ENCODE results near the gene PIGH. TPM values are rescaled to one million over a fixed set of nuclear protein-coding genes. Genes with fewer than 3 reads are reported as not detected.
"Not testable (repeated sequence)": the region's sequence is repeated elsewhere in the genome, so short reads cannot be mapped to it uniquely, and the experiment has no call there.

Gene PIGH
- 14.3 TPM for polyA plus RNA-seq (2013, experiment 1 of 2; ENCODE audit: insufficient read length)
- 9.3 TPM for polyA plus RNA-seq (2013, experiment 2 of 2; ENCODE audit: insufficient read length)

- peak; percentile 88 for DNase-seq
Observed at GRCh38 chr14:67599698-67600561, at the start of gene PIGH. Gene PIGH (minus strand): TSS chr14:67600268. CDS start chr14:67600203, 65 bp downstream.

GRCh38 chr14:67646131-67646530, 46.1 kb upstream of the PIGH start:
- DNase-seq: no peak

- DNase-seq: no peak
Observed at GRCh38 chr14:67645414-67645813, 45.3 kb upstream of the PIGH start.

GRCh38 chr14:67644428-67644827, 44.4 kb upstream of the PIGH start:
- DNase-seq: no peak

GRCh38 chr14:67643713-67644112, 43.6 kb upstream of the PIGH start:
- DNase-seq: no peak

GRCh38 chr14:67641902-67642749, 42.1 kb upstream of the PIGH start:
- no peak for DNase-seq

- DNase-seq: no peak
Observed at GRCh38 chr14:67641480-67641879, 41.4 kb upstream of the PIGH start.

GRCh38 chr14:67638642-67639041, 38.6 kb upstream of the PIGH start:
- no peak for DNase-seq

GRCh38 chr14:67636361-67636919, 36.4 kb upstream of the PIGH start:
- peak; percentile 85 for DNase-seq

- no peak for DNase-seq
Observed at GRCh38 chr14:67633451-67634147, 33.5 kb upstream of the PIGH start.

GRCh38 chr14:67630938-67631337, 30.9 kb upstream of the PIGH start:
- DNase-seq: no peak

GRCh38 chr14:67630186-67630585, 30.1 kb upstream of the PIGH start:
- no peak for DNase-seq

- no peak for DNase-seq
Observed at GRCh38 chr14:67627519-67627918, 27.5 kb upstream of the PIGH start.

- DNase-seq: not testable (repeated sequence)
Observed at GRCh38 chr14:67626131-67626530, 26.1 kb upstream of the PIGH start.

GRCh38 chr14:67623114-67623513, 23.0 kb upstream of the PIGH start:
- peak; percentile 12 for DNase-seq

- peak; percentile 86 for DNase-seq
Observed at GRCh38 chr14:67622675-67623074, 22.6 kb upstream of the PIGH start.

- DNase-seq: peak; percentile 8
Observed at GRCh38 chr14:67620217-67620785, 20.2 kb upstream of the PIGH start.

GRCh38 chr14:67619446-67620216, 19.6 kb upstream of the PIGH start, which contains the start of gene ARG2:
Gene ARG2 (plus strand): TSS chr14:67619920. CDS start chr14:67619978, 58 bp downstream.
- DNase-seq: peak; percentile 89

GRCh38 chr14:67618617-67619063, 18.6 kb upstream of the PIGH start:
- DNase-seq: peak; percentile 84

- DNase-seq: no peak
Observed at GRCh38 chr14:67610491-67610890, 10.4 kb upstream of the PIGH start.

Measured in fibroblast of skin of back (primary cell).